SK-N-SH treated with all-trans-retinoic acid at 6 μM for 48 hours (cell line): ENCODE measurements around the gene ELMO1.

ENCODE experiments used
- ATAC-seq: fragments of 200-7000 bp; cut with Tn5 transposase; 3 replicates; pipeline ENCODE4 v1.9.1; 2020; ENCODE audit warnings: mild to moderate bottlenecking, moderate library complexity
- ARNTL ChIP-seq: fragments of 450-650 bp; formaldehyde crosslinking; IDR thresholded peaks from 2 replicates; pipeline ENCODE4 v1.5.0; 2020; ENCODE audit warnings: low read depth, mild to moderate bottlenecking, moderate library complexity, borderline replicate concordance
- BACH2 ChIP-seq: fragments of 250-450 bp; sonication (Bioruptor Pico); IDR thresholded peaks from 2 replicates; pipeline ENCODE4 v1.9.0; 2021; ENCODE audit warnings: mild to moderate bottlenecking, borderline replicate concordance
- CREB5 ChIP-seq: fragments of 250-450 bp; sonication (Bioruptor Pico); IDR thresholded peaks from 2 replicates; pipeline ENCODE4 v1.5.1; 2020; ENCODE audit warnings: low read depth, mild to moderate bottlenecking, moderate library complexity
- CSDC2 ChIP-seq: fragments of 250-450 bp; sonication (Bioruptor Pico); IDR thresholded peaks from 2 replicates; pipeline ENCODE4 v1.5.0; 2020; ENCODE audit warnings: mild to moderate bottlenecking, moderate library complexity
- CSRNP3 ChIP-seq: fragments of 250-450 bp; sonication (Bioruptor Pico); IDR thresholded peaks from 2 replicates; pipeline ENCODE4 v1.5.1; 2021; ENCODE audit warnings: mild to moderate bottlenecking, moderate library complexity
- ESRRG ChIP-seq: fragments of 250-450 bp; sonication (Bioruptor Pico); IDR thresholded peaks from 2 replicates; pipeline ENCODE4 v1.6.1; 2021; ENCODE audit warnings: mild to moderate bottlenecking
- GLIS3 ChIP-seq: fragments of 250-450 bp; sonication (Bioruptor Pico); IDR thresholded peaks from 2 replicates; pipeline ENCODE4 v1.5.0; 2020; ENCODE audit warnings: mild to moderate bottlenecking, moderate library complexity
- ISL1 ChIP-seq: fragments of 250-450 bp; sonication (Bioruptor Pico); IDR thresholded peaks from 2 replicates; pipeline ENCODE4 v2.1.2; 2022; ENCODE audit warnings: mild to moderate bottlenecking, moderate library complexity
- OSR1 ChIP-seq: fragments of 250-450 bp; sonication (Bioruptor Pico); IDR thresholded peaks from 2 replicates; pipeline ENCODE4 v1.8.0; 2022; ENCODE audit warnings: moderate library complexity, mild to moderate bottlenecking, inconsistent platforms
- PATZ1 ChIP-seq: fragments of 250-450 bp; sonication (Bioruptor Pico); IDR thresholded peaks from 2 replicates; pipeline ENCODE4 v1.8.0; 2020; ENCODE audit warnings: mild to moderate bottlenecking, moderate library complexity, borderline replicate concordance
- POU6F1 ChIP-seq: fragments of 250-450 bp; sonication (Bioruptor Pico); IDR thresholded peaks from 2 replicates; pipeline ENCODE4 v1.8.0; 2021; ENCODE audit warnings: low read depth, mild to moderate bottlenecking, moderate library complexity, borderline replicate concordance
- PPARA ChIP-seq: fragments of 250-450 bp; sonication (Bioruptor Pico); IDR thresholded peaks from 2 replicates; pipeline ENCODE4 v1.5.0; 2020; ENCODE audit warnings: mild to moderate bottlenecking, borderline replicate concordance
- RARB ChIP-seq: fragments of 250-450 bp; sonication (Bioruptor Pico); IDR thresholded peaks from 2 replicates; pipeline ENCODE4 v1.8.0; 2021; ENCODE audit warnings: mild to moderate bottlenecking, moderate library complexity
- SNAI2 ChIP-seq: fragments of 250-450 bp; sonication (Bioruptor Pico); IDR thresholded peaks from 2 replicates; pipeline ENCODE4 v1.5.0; 2020; ENCODE audit warnings: mild to moderate bottlenecking, moderate library complexity
- TCF4 ChIP-seq: fragments of 250-450 bp; sonication (Bioruptor Pico); IDR thresholded peaks from 2 replicates; pipeline ENCODE4 v1.8.0; 2021; ENCODE audit warnings: mild to moderate bottlenecking, moderate library complexity, borderline replicate concordance
- TOX ChIP-seq: fragments of 250-450 bp; sonication (Bioruptor Pico); IDR thresholded peaks from 2 replicates; pipeline ENCODE4 v1.8.0; 2021; ENCODE audit warnings: mild to moderate bottlenecking, moderate library complexity, borderline replicate concordance
- TSHZ2 ChIP-seq: fragments of 250-450 bp; sonication (Bioruptor Pico); IDR thresholded peaks from 2 replicates; pipeline ENCODE4 v1.5.0; 2020; ENCODE audit warnings: mild to moderate bottlenecking, moderate library complexity
- ZC3H10 ChIP-seq: fragments of 250-450 bp; sonication (Bioruptor Pico); IDR thresholded peaks from 2 replicates; pipeline ENCODE4 v1.5.1; 2021; ENCODE audit warnings: mild to moderate bottlenecking, moderate library complexity
- ZFP3 ChIP-seq: fragments of 250-450 bp; sonication (Bioruptor Pico); IDR thresholded peaks from 2 replicates; pipeline ENCODE4 v1.5.0; 2020; ENCODE audit warnings: mild to moderate bottlenecking, moderate library complexity
- ZFP30 ChIP-seq: fragments of 450-650 bp; formaldehyde crosslinking; IDR thresholded peaks from 2 replicates; pipeline ENCODE4 v1.5.0; 2022; ENCODE audit warnings: mild to moderate bottlenecking, moderate library complexity
- ZNF565 ChIP-seq: fragments of 450-650 bp; formaldehyde crosslinking; conservative IDR thresholded peaks from 2 replicates; pipeline ENCODE4 v1.5.0; 2020; ENCODE audit warnings: low read depth, mild to moderate bottlenecking, moderate library complexity

The ELMO1 gene

GRCh38 chr7:37408291-37409228 lies 40.1 kb downstream of the ELMO1 start:
- TF ChIP-seq OSR1 (CRISPR knock-in tag) (no peak), ZFP30 (no peak), CREB5 (CRISPR knock-in tag) (no peak), GLIS3 (CRISPR knock-in tag) (no peak), PPARA (CRISPR knock-in tag) (no peak), PATZ1 (CRISPR knock-in tag) (no peak), ZC3H10 (no peak), ESRRG (CRISPR knock-in tag) (no peak), TCF4 (no peak), BACH2 (CRISPR knock-in tag) (no peak), CSDC2 (no peak), CSRNP3 (CRISPR knock-in tag) (no peak), TOX (CRISPR knock-in tag) (no peak), SNAI2 (CRISPR knock-in tag) (no peak), RARB (no peak), POU6F1 (no peak)
- no peak for ATAC-seq

GRCh38 chr7:37405603-37406122 lies 43.0 kb downstream of the ELMO1 start:
- TF ChIP-seq ZC3H10, result no peak
- TF ChIP-seq BACH2 (CRISPR knock-in tag), result no peak
- TF ChIP-seq ISL1 (CRISPR knock-in tag), result no peak
- no peak for TF ChIP-seq TSHZ2 (CRISPR knock-in tag)
- TF ChIP-seq POU6F1, result no peak
- no peak for TF ChIP-seq ZFP30
- TF ChIP-seq ZFP3 (CRISPR knock-in tag), result no peak
- TF ChIP-seq ARNTL (CRISPR knock-in tag), result no peak
- TF ChIP-seq ZNF565 (CRISPR knock-in tag), result no peak
- no peak for TF ChIP-seq CSRNP3 (CRISPR knock-in tag)
- TF ChIP-seq TOX (CRISPR knock-in tag), result no peak
- ATAC-seq, result no peak
